IMR-90 (cell line): ENCODE measurements around the gene ZNF592. TPM values are rescaled to one million over a fixed set of nuclear protein-coding genes. Genes with fewer than 3 reads are reported as not detected.

ENCODE experiments used
- ATAC-seq: fragments of 200-7000 bp; cut with Tn5 transposase; 2 replicates; pipeline ENCODE4 v1.9.1; 2020; ENCODE audit warnings: low read depth, mild to moderate bottlenecking, moderate library complexity
- BruUV-seq: library from RNA; stranded (reverse); fragments of 400-500 nt; replicated peaks from 2 replicates; lab custom pipeline; 2021; lab: Mats Ljungman, UMichigan
- CTCF ChIA-PET: fragments of 300-600 bp; formaldehyde crosslinking; extraction: SDS; loops from one replicate; lab custom pipeline; 2021; ENCODE audit warnings: antibody characterized with exemption; lab: Yijun Ruan, JAX
- POLR2A ChIA-PET: fragments of 300-600 bp; sonication (Branson Sonifier 250); formaldehyde crosslinking; loops from one replicate; lab custom pipeline; 2022; ENCODE audit warnings: antibody characterized with exemption; ENCODE audit not compliant: unreplicated experiment; lab: Charles Lee
- DNase-seq: peaks from one replicate; pipeline ENCODE4 v3.0.0; 2013
- H2AFZ ChIP-seq: replicated peaks from 2 replicates; pipeline ENCODE3; 2013; ENCODE audit warnings: low read length, mild to moderate bottlenecking; ENCODE audit not compliant: poor library complexity
- H2AK5ac ChIP-seq: 2 replicates; pipeline ENCODE4 v1.6.1; 2013; ENCODE audit warnings: low read depth, low read length, inconsistent platforms
- H2AK9ac ChIP-seq: replicated peaks from 2 replicates; pipeline ENCODE3; 2013; ENCODE audit warnings: mild to moderate bottlenecking, low read depth, low read length, moderate library complexity; ENCODE audit not compliant: poor library complexity
- H2BK120ac ChIP-seq: 2 replicates; pipeline ENCODE4 v1.6.1; 2013; ENCODE audit warnings: low read depth, low read length, inconsistent platforms
- H2BK15ac ChIP-seq: 3 replicates; pipeline ENCODE4 v1.6.1; 2013; ENCODE audit warnings: low read depth, low read length, inconsistent platforms
- H2BK20ac ChIP-seq: 2 replicates; pipeline ENCODE4 v1.6.1; 2013; ENCODE audit warnings: low read depth, mild to moderate bottlenecking, inconsistent platforms, low read length, moderate library complexity
- H2BK5ac ChIP-seq: 2 replicates; pipeline ENCODE4 v1.6.1; 2013; ENCODE audit warnings: mild to moderate bottlenecking, low read depth, low read length, inconsistent platforms; ENCODE audit not compliant: poor library complexity, severe bottlenecking
- H3K14ac ChIP-seq: replicated peaks from 2 replicates; pipeline ENCODE4 v1.6.1; 2013; ENCODE audit warnings: low read depth, low read length, inconsistent platforms
- H3K18ac ChIP-seq: 2 replicates; pipeline ENCODE4 v1.6.1; 2013; ENCODE audit warnings: low read depth, low read length, control low read depth
- H3K23ac ChIP-seq: 2 replicates; pipeline ENCODE4 v1.6.1; 2013; ENCODE audit warnings: low read depth, low read length, inconsistent platforms
- H3K27ac ChIP-seq: 2 replicates; pipeline ENCODE4 v1.5.1; 2013; ENCODE audit warnings: mild to moderate bottlenecking, control low read depth, low read length; ENCODE audit not compliant: insufficient read depth
- H3K27me3 ChIP-seq: 2 replicates; pipeline ENCODE4 v1.6.1; 2013; ENCODE audit warnings: low read length; ENCODE audit not compliant: control insufficient read depth, insufficient read depth
- H3K36me3 ChIP-seq: 2 replicates; pipeline ENCODE4 v1.6.1; 2013; ENCODE audit warnings: low read length, mixed read lengths; ENCODE audit not compliant: control insufficient read depth, insufficient read depth
- H3K4ac ChIP-seq: 2 replicates; pipeline ENCODE4 v1.6.1; 2013; ENCODE audit warnings: low read depth, low read length, inconsistent platforms
- H3K4me1 ChIP-seq: 2 replicates; pipeline ENCODE4 v1.6.1; 2013; ENCODE audit warnings: low read length, mixed read lengths; ENCODE audit not compliant: control insufficient read depth, insufficient read depth
- H3K4me2 ChIP-seq: 2 replicates; pipeline ENCODE4 v1.6.1; 2013; ENCODE audit warnings: low read depth, mild to moderate bottlenecking, control low read depth, low read length, moderate library complexity
- H3K4me3 ChIP-seq: 2 replicates; pipeline ENCODE4 v1.5.1; 2013; ENCODE audit warnings: low read depth, mild to moderate bottlenecking, control low read depth, low read length, moderate library complexity; ENCODE audit not compliant: insufficient read depth
- H3K56ac ChIP-seq: 2 replicates; pipeline ENCODE4 v1.6.1; 2013; ENCODE audit warnings: low read length, inconsistent platforms; ENCODE audit not compliant: insufficient read depth; ENCODE audit errors: extremely low read depth
- H3K79me1 ChIP-seq, 2 experiments: 2 replicates each; pipeline ENCODE4 v1.6.1; 2013; ENCODE audit warnings: low read length in 2 of 2, inconsistent platforms in 1 of 2, low read depth in 1 of 2
- H3K9ac ChIP-seq: 2 replicates; pipeline ENCODE4 v1.6.1; 2013; ENCODE audit warnings: low read depth, low read length, control low read depth
- H3K9me1 ChIP-seq: 2 replicates; pipeline ENCODE4 v1.6.1; 2013; ENCODE audit warnings: low read length, inconsistent platforms; ENCODE audit not compliant: insufficient read depth
- H3K9me3 ChIP-seq: 2 replicates; pipeline ENCODE4 v1.6.1; 2013; ENCODE audit warnings: low read length; ENCODE audit not compliant: control insufficient read depth, insufficient read depth
- H4K20me1 ChIP-seq: 2 replicates; pipeline ENCODE4 v1.6.1; 2013; ENCODE audit warnings: low read length, inconsistent platforms; ENCODE audit not compliant: insufficient read depth
- H4K5ac ChIP-seq: 2 replicates; pipeline ENCODE4 v1.6.1; 2013; ENCODE audit warnings: mild to moderate bottlenecking, low read depth, low read length, control low read depth
- H4K8ac ChIP-seq, 2 experiments: 2 replicates each; pipeline ENCODE4 v1.6.1; 2013; ENCODE audit warnings: low read depth in 2 of 2, low read length in 2 of 2, control low read depth in 1 of 2, inconsistent platforms in 1 of 2
- H4K91ac ChIP-seq: 2 replicates; pipeline ENCODE4 v1.6.1; 2013; ENCODE audit warnings: low read depth, low read length, inconsistent platforms; ENCODE audit not compliant: insufficient read depth
- BHLHE40 ChIP-seq: fragments of 150-350 bp; IDR thresholded peaks from 2 replicates; pipeline ENCODE4 v1.6.1; 2016; ENCODE audit warnings: mild to moderate bottlenecking, low read depth, low read length
- CEBPB ChIP-seq: IDR thresholded peaks from 2 replicates; pipeline ENCODE4 v1.6.1; 2012; ENCODE audit warnings: low read depth, low read length, improper control_type of control experiment
- CHD1 ChIP-seq: IDR thresholded peaks from 2 replicates; pipeline ENCODE4 v1.6.1; 2012; ENCODE audit warnings: low read depth, low read length, improper control_type of control experiment
- FOS ChIP-seq: fragments of 150-350 bp; IDR thresholded peaks from 2 replicates; pipeline ENCODE4 v1.6.1; 2016; ENCODE audit warnings: low read depth, low read length
- MAFK ChIP-seq: IDR thresholded peaks from 2 replicates; pipeline ENCODE4 v1.6.1; 2012; ENCODE audit warnings: low read depth, low read length, improper control_type of control experiment
- MAZ ChIP-seq: IDR thresholded peaks from 2 replicates; pipeline ENCODE4 v1.6.1; 2012; ENCODE audit warnings: low read depth, mild to moderate bottlenecking, low read length, improper control_type of control experiment, moderate library complexity, borderline replicate concordance
- MXI1 ChIP-seq: IDR thresholded peaks from 2 replicates; pipeline ENCODE4 v1.6.1; 2012; ENCODE audit warnings: low read depth, mild to moderate bottlenecking, low read length, moderate library complexity, borderline replicate concordance
- NFE2L2 ChIP-seq: fragments of 150-350 bp; IDR thresholded peaks from 2 replicates; pipeline ENCODE4 v1.6.1; 2016; ENCODE audit warnings: low read depth, mild to moderate bottlenecking, low read length
- POLR2A ChIP-seq: IDR thresholded peaks from 2 replicates; pipeline ENCODE4 v1.6.1; 2012; ENCODE audit warnings: mild to moderate bottlenecking, low read depth, low read length
- RAD21 ChIP-seq: IDR thresholded peaks from 2 replicates; pipeline ENCODE4 v1.6.1; 2012; ENCODE audit warnings: low read length, improper control_type of control experiment
- RCOR1 ChIP-seq: IDR thresholded peaks from 2 replicates; pipeline ENCODE4 v1.6.1; 2012; ENCODE audit warnings: mild to moderate bottlenecking, low read length, improper control_type of control experiment; ENCODE audit not compliant: insufficient replicate concordance
- RFX5 ChIP-seq: IDR thresholded peaks from 2 replicates; pipeline ENCODE4 v1.8.0; 2012; ENCODE audit warnings: low read depth, mild to moderate bottlenecking, low read length, moderate library complexity
- SMC3 ChIP-seq: fragments of 150-350 bp; IDR thresholded peaks from 2 replicates; pipeline ENCODE4 v1.6.1; 2016; ENCODE audit warnings: low read depth, mild to moderate bottlenecking, antibody characterized with exemption, low read length, moderate library complexity
- WGBS, 2 experiments: methylation state at CpG; one replicate each; pipeline versions ENCODE4 v1.1.5 to v1.1.7; 2013; ENCODE audit warnings: missing lambda C conversion rate in 2 of 2; ENCODE audit not compliant: insufficient read length in 1 of 2; ENCODE audit errors: extremely low coverage in 2 of 2; 5-methylcytosine and 5-hydroxymethylcytosine counted together
- dilution Hi-C: fragments of 300-500 bp; cut with HindIII; formaldehyde crosslinking; loops from one replicate; pipeline ENCODE4 v1.14.3; 2018; ENCODE audit warnings: low sequenced_read_pairs; ENCODE audit not compliant: unreplicated experiment
- in situ Hi-C: fragments of 300-500 bp; cut with MboI; formaldehyde crosslinking; loops from 3 replicates; pipeline ENCODE4 v1.14.3; 2019; ENCODE audit warnings: low sequenced_read_pairs, inconsistent platforms, mixed read lengths
- intact Hi-C: fragments of 100-400 bp; cut with micrococcal nuclease; formaldehyde crosslinking; loops from 2 replicates; pipeline ENCODE4 v1.10.0; 2022
- polyA plus RNA-seq, 3 experiments: library from polyadenylated mRNA; depleted of rRNA; stranded (reverse); fragments of >200 nt; gene quantifications; 2 replicates each; pipeline ENCODE4 v1.2.3, GENCODE V29; 2012; ENCODE audit warnings: low replicate concordance in 1 of 3
- total RNA-seq: library from RNA; depleted of rRNA; stranded (reverse); fragments of >200 nt; gene quantifications from 2 replicates; pipeline ENCODE4 v1.2.3, GENCODE V29; 2012
- TF ChIP-seq, protein P1 (sequence below): conservative IDR thresholded peaks from 2 replicates; pipeline ENCODE4 v1.5.1; 2012; ENCODE audit warnings: mild to moderate bottlenecking, low read depth, low read length, improper control_type of control experiment
- TF ChIP-seq, protein P2 (sequence below): fragments of 150-350 bp; IDR thresholded peaks from 2 replicates; pipeline ENCODE4 v1.6.1; 2016; ENCODE audit warnings: low read depth, mild to moderate bottlenecking, low read length, moderate library complexity, borderline replicate concordance
- TF ChIP-seq, protein P3 (sequence below): fragments of 150-350 bp; IDR thresholded peaks from 2 replicates; pipeline ENCODE4 v1.6.1; 2017; ENCODE audit warnings: mild to moderate bottlenecking, antibody characterized with exemption, low read length, low read depth

ZNF592 gene
- total and polyA plus RNA-seq, 2 of the 4 experiments (the other 2 are of a cell fraction): 4.3 to 10.2 TPM

DNA sequence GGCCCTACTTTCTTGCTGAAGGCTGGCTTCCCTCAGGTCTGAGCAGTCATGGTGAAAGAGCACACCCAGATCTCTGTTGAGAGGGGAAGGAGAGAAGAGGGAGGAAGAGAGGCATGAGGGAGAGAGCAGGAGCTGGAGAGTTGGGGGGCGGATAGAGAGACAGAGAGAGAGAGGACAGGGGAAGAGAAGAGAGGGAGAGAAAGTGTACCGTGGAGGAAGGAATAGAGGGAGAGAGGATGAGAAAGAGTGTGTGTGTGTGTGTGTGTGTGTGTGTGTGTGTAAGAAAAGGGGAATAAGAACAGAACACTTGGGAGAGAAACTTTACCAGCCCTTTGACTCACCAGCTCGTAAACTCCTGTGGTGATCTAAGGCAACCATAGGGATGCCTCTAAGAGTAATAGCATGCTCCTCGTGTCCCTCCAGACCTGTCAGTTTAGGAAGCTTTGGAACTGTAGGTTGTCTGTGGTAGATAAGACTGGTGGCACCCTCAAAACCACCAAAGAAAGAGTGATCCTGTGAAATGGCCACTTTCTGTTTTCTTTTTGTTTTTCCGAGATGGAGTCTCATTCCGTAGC is 18.2 kb downstream of the ZNF592 start:
- Histone ChIP-seq H2AK5ac (no peak overlapping the region), H4K91ac (no peak overlapping the region), H3K14ac (no peak overlapping the region), H3K4me1 (peaks cover 3% of the 10 kb centered on the region), H2BK120ac (no peak overlapping the region), H4K8ac (no peak overlapping the region), H2AK9ac (no peak overlapping the region), H3K23ac (no peak overlapping the region), H2AFZ (no peak overlapping the region), H2BK20ac (no peak overlapping the region), H3K4ac (no peak overlapping the region), H4K20me1 (peaks cover 58% of the 10 kb centered on the region), H2BK5ac (no peak overlapping the region), H3K9ac (no peak overlapping the region), H3K56ac (no peak overlapping the region), H3K27ac (no peak overlapping the region), H3K9me3 (no peaks in the 10 kb centered on the region), H3K9me1 (peaks cover 13% of the 10 kb centered on the region), H2BK15ac (no peak overlapping the region), H3K36me3 (peaks cover 25% of the 10 kb centered on the region), H4K5ac (no peak overlapping the region), H3K18ac (no peak overlapping the region), H3K27me3 (no peaks in the 10 kb centered on the region), H3K4me2 (no peak overlapping the region), H3K79me1 (peaks cover 46 to 75% of the 10 kb centered on the region in 2 experiments), H3K4me3 (no peak overlapping the region)
- intact Hi-C loops: no loop called here
- DNase-seq: no peak
- no peak for ATAC-seq
- in situ Hi-C loops: no loop called here
- 96% methylated on average over 4 of the region's 6 CpGs; no CpG with 5 or more reads in 1 of the 2 experiments for WGBS, 2 experiments
- no TSS peak for BruUV-seq
- ChIA-PET CTCF (interaction anchor here (0.7 kb wide), 1 partner anchor 16 kb away, joined by 3 read pairs; no protein-coding TSS in a partner anchor), POLR2A (no interaction called here)
- dilution Hi-C loops: no loop called here
- no peak for TF ChIP-seq MAFK
- no peak for TF ChIP-seq RAD21
- TF ChIP-seq CHD1: no peak
- no peak for TF ChIP-seq POLR2A
- no peak for TF ChIP-seq SMC3
- TF ChIP-seq CEBPB: no peak
- TF ChIP-seq MAZ: no peak
- no peak for TF ChIP-seq RCOR1
- TF ChIP-seq NFE2L2: no peak
- no peak for TF ChIP-seq RFX5
- TF ChIP-seq FOS: no peak
- no peak for TF ChIP-seq MXI1
- TF ChIP-seq, protein P1, sequence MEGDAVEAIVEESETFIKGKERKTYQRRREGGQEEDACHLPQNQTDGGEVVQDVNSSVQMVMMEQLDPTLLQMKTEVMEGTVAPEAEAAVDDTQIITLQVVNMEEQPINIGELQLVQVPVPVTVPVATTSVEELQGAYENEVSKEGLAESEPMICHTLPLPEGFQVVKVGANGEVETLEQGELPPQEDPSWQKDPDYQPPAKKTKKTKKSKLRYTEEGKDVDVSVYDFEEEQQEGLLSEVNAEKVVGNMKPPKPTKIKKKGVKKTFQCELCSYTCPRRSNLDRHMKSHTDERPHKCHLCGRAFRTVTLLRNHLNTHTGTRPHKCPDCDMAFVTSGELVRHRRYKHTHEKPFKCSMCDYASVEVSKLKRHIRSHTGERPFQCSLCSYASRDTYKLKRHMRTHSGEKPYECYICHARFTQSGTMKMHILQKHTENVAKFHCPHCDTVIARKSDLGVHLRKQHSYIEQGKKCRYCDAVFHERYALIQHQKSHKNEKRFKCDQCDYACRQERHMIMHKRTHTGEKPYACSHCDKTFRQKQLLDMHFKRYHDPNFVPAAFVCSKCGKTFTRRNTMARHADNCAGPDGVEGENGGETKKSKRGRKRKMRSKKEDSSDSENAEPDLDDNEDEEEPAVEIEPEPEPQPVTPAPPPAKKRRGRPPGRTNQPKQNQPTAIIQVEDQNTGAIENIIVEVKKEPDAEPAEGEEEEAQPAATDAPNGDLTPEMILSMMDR: no peak
- no peak for TF ChIP-seq BHLHE40
- TF ChIP-seq, protein P2, sequence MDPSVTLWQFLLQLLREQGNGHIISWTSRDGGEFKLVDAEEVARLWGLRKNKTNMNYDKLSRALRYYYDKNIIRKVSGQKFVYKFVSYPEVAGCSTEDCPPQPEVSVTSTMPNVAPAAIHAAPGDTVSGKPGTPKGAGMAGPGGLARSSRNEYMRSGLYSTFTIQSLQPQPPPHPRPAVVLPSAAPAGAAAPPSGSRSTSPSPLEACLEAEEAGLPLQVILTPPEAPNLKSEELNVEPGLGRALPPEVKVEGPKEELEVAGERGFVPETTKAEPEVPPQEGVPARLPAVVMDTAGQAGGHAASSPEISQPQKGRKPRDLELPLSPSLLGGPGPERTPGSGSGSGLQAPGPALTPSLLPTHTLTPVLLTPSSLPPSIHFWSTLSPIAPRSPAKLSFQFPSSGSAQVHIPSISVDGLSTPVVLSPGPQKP: no peak
- TF ChIP-seq, protein P3, sequence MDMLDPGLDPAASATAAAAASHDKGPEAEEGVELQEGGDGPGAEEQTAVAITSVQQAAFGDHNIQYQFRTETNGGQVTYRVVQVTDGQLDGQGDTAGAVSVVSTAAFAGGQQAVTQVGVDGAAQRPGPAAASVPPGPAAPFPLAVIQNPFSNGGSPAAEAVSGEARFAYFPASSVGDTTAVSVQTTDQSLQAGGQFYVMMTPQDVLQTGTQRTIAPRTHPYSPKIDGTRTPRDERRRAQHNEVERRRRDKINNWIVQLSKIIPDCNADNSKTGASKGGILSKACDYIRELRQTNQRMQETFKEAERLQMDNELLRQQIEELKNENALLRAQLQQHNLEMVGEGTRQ: no peak
